SU-DHL-6 (cell line): ENCODE measurements around the gene SLC19A3.
"Not testable (repeated sequence)": the region's sequence is repeated elsewhere in the genome, so short reads cannot be mapped to it uniquely, and the experiment has no call there.

ENCODE experiments used
- H2AFZ ChIP-seq: fragments of 200-600 bp; sonication (generic); 2 replicates; pipeline ENCODE4 v1.6.1; 2014; ENCODE audit warnings: low read depth, mild to moderate bottlenecking, moderate library complexity, mixed read lengths, antibody characterized with exemption, low read length; ENCODE audit not compliant: severe bottlenecking
- H3F3A ChIP-seq: fragments of 200-600 bp; shearing (Covaris generic); 2 replicates; pipeline ENCODE4 v1.6.0; 2016; ENCODE audit warnings: antibody characterized with exemption, mild to moderate bottlenecking; ENCODE audit not compliant: insufficient read depth
- H3K27ac ChIP-seq: fragments of 200-600 bp; sonication (generic); 2 replicates; pipeline ENCODE4 v1.5.1; 2016; ENCODE audit warnings: low read depth, mild to moderate bottlenecking, low read length, moderate library complexity, mixed read lengths
- H3K27me3 ChIP-seq: fragments of 200-600 bp; sonication (generic), shearing (Covaris generic); 2 replicates; pipeline ENCODE4 v1.6.0; 2014; ENCODE audit warnings: mild to moderate bottlenecking, low read length
- H3K36me3 ChIP-seq: fragments of 200-600 bp; sonication (generic); 2 replicates; pipeline ENCODE4 v1.6.1; 2014; ENCODE audit warnings: mild to moderate bottlenecking, low read length, mixed read lengths
- H3K4me2 ChIP-seq: fragments of 300-600, 200-600 bp; shearing (Covaris generic), sonication (generic); 2 replicates; pipeline ENCODE4 v1.6.0; 2014; ENCODE audit warnings: low read length, low read depth, mild to moderate bottlenecking; ENCODE audit not compliant: poor library complexity, severe bottlenecking
- H3K4me3 ChIP-seq: fragments of 200-600 bp; sonication (generic); 2 replicates; pipeline ENCODE4 v1.5.1; 2014; ENCODE audit warnings: antibody characterized with exemption, low read length, mild to moderate bottlenecking, mixed read lengths; ENCODE audit not compliant: insufficient read depth, poor library complexity, severe bottlenecking
- H3K79me2 ChIP-seq: fragments of 200-600 bp; sonication (generic); 2 replicates; pipeline ENCODE4 v1.6.1; 2014; ENCODE audit warnings: mild to moderate bottlenecking, low read length, moderate library complexity; ENCODE audit not compliant: insufficient read depth
- H3K9ac ChIP-seq: fragments of 200-600 bp; sonication (generic); 2 replicates; pipeline ENCODE4 v1.7.0; 2014; ENCODE audit warnings: mild to moderate bottlenecking, low read length
- H3K9me2 ChIP-seq: fragments of 200-600 bp; sonication (generic); replicated peaks from 2 replicates; pipeline ENCODE4 v1.6.1; 2014; ENCODE audit warnings: low read length; ENCODE audit not compliant: insufficient read depth
- H3K9me3 ChIP-seq: fragments of 200-600 bp; sonication (generic); 2 replicates; pipeline ENCODE4 v1.6.1; 2014; ENCODE audit warnings: low read length, mixed read lengths; ENCODE audit not compliant: insufficient read depth
- H4K20me1 ChIP-seq: fragments of 200-600 bp; sonication (generic); 2 replicates; pipeline ENCODE4 v1.6.1; 2014; ENCODE audit warnings: low read depth, mild to moderate bottlenecking, antibody characterized with exemption, low read length, moderate library complexity, mixed read lengths
- CTCF ChIP-seq: fragments of 200-600 bp; sonication (generic); IDR thresholded peaks from one replicate; pipeline ENCODE4 v1.5.1; 2017; ENCODE audit warnings: antibody characterized with exemption, mild to moderate bottlenecking, low read length, moderate library complexity; ENCODE audit not compliant: insufficient read depth, poor library complexity, severe bottlenecking
- EZH2phosphoT487 ChIP-seq: fragments of 200-600 bp; sonication (generic), shearing (Covaris generic); conservative IDR thresholded peaks from 2 replicates; pipeline ENCODE4 v1.6.1; 2018; ENCODE audit warnings: mild to moderate bottlenecking, antibody characterized with exemption, low read length, moderate library complexity, mixed read lengths

The SLC19A3 gene

GRCh38 chr2:227684258-227684657 is 33.6 kb downstream of the SLC19A3 start:
- Histone ChIP-seq H3F3A (no peaks in the 10 kb centered on the region), H3K4me3 (no peak overlapping the region), H4K20me1 (no peaks in the 10 kb centered on the region), H3K27ac (no peak overlapping the region), H3K9me3 (no peaks in the 10 kb centered on the region), H3K4me2 (no peak overlapping the region), H3K27me3 (no peaks in the 10 kb centered on the region), H3K9me2 (no peaks in the 10 kb centered on the region), H3K9ac (no peak overlapping the region), H2AFZ (no peak overlapping the region), H3K79me2 (no peaks in the 10 kb centered on the region), H3K36me3 (no peaks in the 10 kb centered on the region)
- TF ChIP-seq EZH2phosphoT487 (no peak), CTCF (no peak)

GRCh38 chr2:227677928-227678327 is 39.9 kb downstream of the SLC19A3 start:
- H3K79me2 ChIP-seq, result no peaks in the 10 kb centered on the region
- no peaks in the 10 kb centered on the region for H3K9me3 ChIP-seq
- no peak overlapping the region for H3K4me2 ChIP-seq
- H3K9me2 ChIP-seq, result no peaks in the 10 kb centered on the region
- TF ChIP-seq EZH2phosphoT487, result no peak
- TF ChIP-seq CTCF, result no peak
- no peaks in the 10 kb centered on the region for H3K27me3 ChIP-seq
- no peaks in the 10 kb centered on the region for H3F3A ChIP-seq
- no peak overlapping the region for H3K4me3 ChIP-seq
- H4K20me1 ChIP-seq, result no peaks in the 10 kb centered on the region
- H2AFZ ChIP-seq, result no peak overlapping the region
- H3K36me3 ChIP-seq, result no peaks in the 10 kb centered on the region
- H3K27ac ChIP-seq, result no peak overlapping the region
- H3K9ac ChIP-seq, result no peak overlapping the region

GRCh38 chr2:227674485-227674884 is 43.3 kb downstream of the SLC19A3 start:
- Histone ChIP-seq H3K79me2 (no peaks in the 10 kb centered on the region), H3K4me2 (no peak overlapping the region), H4K20me1 (no peaks in the 10 kb centered on the region)

GRCh38 chr2:227673620-227674019 is 44.2 kb downstream of the SLC19A3 start:
- not testable (repeated sequence) for H2AFZ ChIP-seq, H3K36me3 ChIP-seq, H3K9me3 ChIP-seq, H4K20me1 ChIP-seq, H3F3A ChIP-seq, H3K9ac ChIP-seq, H3K79me2 ChIP-seq, H3K9me2 ChIP-seq, H3K27ac ChIP-seq, H3K4me2 ChIP-seq, H3K27me3 ChIP-seq, H3K4me3 ChIP-seq

More at GRCh38 chr2:227674485-227674884, 43.3 kb downstream of the SLC19A3 start:
- no peak overlapping the region for H3K4me3 ChIP-seq
- TF ChIP-seq CTCF, result no peak
- no peak for TF ChIP-seq EZH2phosphoT487
- no peak overlapping the region for H2AFZ ChIP-seq
- no peaks in the 10 kb centered on the region for H3K9me2 ChIP-seq
- no peak overlapping the region for H3K9ac ChIP-seq
- no peaks in the 10 kb centered on the region for H3K27me3 ChIP-seq
- no peaks in the 10 kb centered on the region for H3K9me3 ChIP-seq
- no peaks in the 10 kb centered on the region for H3K36me3 ChIP-seq
- H3K27ac ChIP-seq, result no peak overlapping the region
- no peaks in the 10 kb centered on the region for H3F3A ChIP-seq
